Choroid plexus epithelial cell (primary cell): Measurements from ENCODE around the gene GRIA4.

ENCODE experiments used
- DNase-seq: peaks from one replicate; pipeline ENCODE4 v3.0.0-alpha.2; 2010; ENCODE audit warnings: low read depth
- H3K4me3 ChIP-seq: 2 replicates; pipeline ENCODE4 v1.5.1; 2011; ENCODE audit warnings: low read depth, mild to moderate bottlenecking, control low read depth, low read length, moderate library complexity
- TF ChIP-seq, protein P1 (sequence below): conservative IDR thresholded peaks from 2 replicates; pipeline ENCODE4 v1.5.1; 2011; ENCODE audit warnings: low read depth, mild to moderate bottlenecking, control low read depth, inconsistent platforms, low read length, moderate library complexity

The GRIA4 gene

DNA sequence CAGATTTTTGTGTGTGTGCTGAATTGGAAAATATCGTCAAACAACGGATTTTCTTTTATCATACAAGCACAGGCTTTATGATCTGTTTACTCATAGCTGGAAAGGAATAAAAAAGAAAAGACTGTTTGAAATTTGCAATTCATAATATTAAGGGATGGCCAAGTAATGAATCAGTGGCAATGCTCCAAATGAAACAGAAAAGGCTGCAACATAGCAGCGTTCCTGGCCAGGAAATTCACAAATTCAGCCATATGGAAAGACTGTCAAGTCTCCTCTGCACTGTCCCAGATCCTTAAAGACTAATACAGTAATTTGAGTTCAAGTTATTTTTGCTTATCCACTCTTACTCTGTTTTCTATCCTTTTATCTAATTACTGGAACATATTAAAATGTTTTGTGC is 313.9 kb downstream of the GRIA4 start:
- H3K4me3 ChIP-seq = no peak overlapping the region
- TF ChIP-seq, protein P1, sequence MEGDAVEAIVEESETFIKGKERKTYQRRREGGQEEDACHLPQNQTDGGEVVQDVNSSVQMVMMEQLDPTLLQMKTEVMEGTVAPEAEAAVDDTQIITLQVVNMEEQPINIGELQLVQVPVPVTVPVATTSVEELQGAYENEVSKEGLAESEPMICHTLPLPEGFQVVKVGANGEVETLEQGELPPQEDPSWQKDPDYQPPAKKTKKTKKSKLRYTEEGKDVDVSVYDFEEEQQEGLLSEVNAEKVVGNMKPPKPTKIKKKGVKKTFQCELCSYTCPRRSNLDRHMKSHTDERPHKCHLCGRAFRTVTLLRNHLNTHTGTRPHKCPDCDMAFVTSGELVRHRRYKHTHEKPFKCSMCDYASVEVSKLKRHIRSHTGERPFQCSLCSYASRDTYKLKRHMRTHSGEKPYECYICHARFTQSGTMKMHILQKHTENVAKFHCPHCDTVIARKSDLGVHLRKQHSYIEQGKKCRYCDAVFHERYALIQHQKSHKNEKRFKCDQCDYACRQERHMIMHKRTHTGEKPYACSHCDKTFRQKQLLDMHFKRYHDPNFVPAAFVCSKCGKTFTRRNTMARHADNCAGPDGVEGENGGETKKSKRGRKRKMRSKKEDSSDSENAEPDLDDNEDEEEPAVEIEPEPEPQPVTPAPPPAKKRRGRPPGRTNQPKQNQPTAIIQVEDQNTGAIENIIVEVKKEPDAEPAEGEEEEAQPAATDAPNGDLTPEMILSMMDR = no peak
- peak; percentile 70 for DNase-seq

DNA sequence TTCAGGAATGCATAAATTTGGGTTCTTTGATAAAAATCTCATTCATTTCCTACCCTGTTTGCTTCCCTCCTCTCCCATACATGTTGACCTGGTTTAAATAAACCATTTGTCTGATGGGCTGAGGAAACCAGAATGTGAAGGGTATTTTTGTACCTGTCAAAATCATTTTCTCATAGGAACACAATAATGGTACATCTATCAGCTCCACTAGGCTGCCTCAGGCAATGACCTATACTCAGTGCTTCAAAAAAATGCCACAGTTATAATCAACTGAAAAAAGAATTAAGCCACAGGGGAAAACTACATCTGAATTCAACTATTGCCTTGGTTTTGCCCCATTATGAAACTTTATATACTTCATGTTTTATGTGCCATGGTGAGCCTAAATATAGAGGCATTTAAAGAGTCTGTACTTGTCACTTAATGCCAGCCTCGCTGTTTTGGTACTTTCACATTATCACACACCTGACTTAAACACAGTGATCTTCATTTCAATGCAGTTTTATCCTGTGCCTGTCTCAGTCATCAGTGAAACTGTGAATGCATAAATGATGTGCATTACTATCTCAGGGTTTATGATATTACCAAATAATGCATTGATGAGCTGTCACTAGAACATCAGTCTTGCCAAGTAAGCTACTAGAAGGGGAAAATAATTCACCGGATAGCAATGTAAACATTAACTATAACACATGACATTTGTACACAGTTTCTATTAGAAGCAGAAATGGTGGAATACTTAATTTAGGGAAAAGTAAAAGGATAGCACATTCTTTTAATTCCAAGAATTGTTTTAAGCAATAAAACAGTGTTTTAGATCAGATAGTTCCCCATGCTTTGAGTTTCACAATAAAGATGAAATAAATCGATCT is 319.4 kb downstream of the GRIA4 start:
- TF ChIP-seq, protein P1 = no peak
- DNase-seq = no peak
- H3K4me3 ChIP-seq = no peak overlapping the region

DNA sequence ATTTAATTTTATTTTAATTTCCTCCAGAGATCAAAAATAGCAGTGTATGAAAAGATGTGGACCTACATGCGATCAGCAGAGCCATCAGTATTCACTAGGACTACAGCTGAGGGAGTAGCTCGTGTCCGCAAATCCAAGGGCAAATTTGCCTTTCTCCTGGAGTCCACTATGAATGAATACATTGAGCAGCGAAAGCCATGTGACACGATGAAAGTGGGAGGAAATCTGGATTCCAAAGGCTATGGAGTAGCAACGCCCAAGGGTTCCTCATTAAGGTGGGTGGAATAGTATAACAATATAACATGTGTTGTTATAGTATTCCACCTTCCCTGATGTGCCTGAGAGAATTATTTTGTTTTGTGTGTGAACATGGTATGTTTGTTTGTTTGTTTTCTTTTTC is 323.8 kb downstream of the GRIA4 start:
- TF ChIP-seq, protein P1 = no peak
- H3K4me3 ChIP-seq = no peak overlapping the region
- no peak for DNase-seq

DNA sequence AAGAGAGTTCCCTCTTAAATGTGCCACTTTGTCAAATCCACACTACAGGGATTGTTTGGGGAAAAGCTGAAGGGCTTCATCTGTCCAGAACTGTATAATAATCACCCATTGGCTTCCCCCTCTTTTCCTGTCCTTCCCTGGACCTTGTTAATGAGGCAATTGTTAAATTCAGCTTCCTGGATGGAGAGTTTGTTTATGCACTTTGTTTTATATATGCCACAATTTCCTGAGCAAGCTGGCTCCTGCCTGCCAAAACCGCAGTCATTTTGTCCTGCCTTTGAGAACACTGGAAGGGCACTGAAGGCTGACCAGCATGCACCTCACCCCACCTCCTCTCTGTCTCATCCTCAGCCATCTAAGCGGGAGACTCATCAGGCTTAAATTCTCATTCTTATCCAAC is 325.9 kb downstream of the GRIA4 start:
- TF ChIP-seq, protein P1 = no peak
- DNase-seq = no peak
- H3K4me3 ChIP-seq = no peak overlapping the region

DNA sequence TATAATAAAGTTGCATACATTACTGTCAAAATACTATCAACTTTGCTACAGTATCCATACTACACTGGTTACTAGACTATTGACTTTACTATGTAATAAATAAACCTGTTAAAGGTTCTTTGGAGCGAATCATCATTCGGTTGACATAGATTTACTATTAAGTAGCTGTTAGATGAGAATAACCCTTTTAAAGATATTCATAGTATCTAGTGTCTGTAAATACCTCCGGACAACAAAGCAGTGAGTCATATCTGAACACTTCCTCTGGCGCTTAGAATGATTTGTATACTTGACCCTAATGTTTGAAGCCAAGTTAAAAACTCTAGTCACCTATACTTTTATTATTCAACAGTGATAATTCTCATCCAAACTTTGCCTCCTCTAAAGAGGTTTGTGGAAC is 327.5 kb downstream of the GRIA4 start:
- no peak overlapping the region for H3K4me3 ChIP-seq
- TF ChIP-seq, protein P1 = no peak
- DNase-seq = peak; percentile 79

DNA sequence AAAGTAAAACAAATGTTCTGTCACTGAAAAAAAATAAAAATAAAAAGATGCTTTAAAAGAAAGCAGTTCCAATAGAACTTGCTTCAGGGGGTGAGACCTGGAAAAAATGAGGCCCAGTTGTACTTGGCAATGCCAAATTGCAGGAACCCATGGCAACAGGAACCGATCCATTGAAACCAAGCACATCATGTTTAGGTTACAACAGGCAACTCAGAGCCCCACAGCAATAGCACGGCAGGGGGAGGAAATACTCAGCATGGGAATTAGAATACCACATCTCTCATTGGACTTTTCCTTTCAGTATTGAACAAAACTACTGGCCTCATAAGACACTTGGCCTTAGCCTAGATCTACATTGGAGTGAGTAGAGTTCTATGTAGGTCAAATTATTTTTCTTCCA is 327.9 kb downstream of the GRIA4 start:
- TF ChIP-seq, protein P1 = no peak
- DNase-seq = peak; percentile 79

DNA sequence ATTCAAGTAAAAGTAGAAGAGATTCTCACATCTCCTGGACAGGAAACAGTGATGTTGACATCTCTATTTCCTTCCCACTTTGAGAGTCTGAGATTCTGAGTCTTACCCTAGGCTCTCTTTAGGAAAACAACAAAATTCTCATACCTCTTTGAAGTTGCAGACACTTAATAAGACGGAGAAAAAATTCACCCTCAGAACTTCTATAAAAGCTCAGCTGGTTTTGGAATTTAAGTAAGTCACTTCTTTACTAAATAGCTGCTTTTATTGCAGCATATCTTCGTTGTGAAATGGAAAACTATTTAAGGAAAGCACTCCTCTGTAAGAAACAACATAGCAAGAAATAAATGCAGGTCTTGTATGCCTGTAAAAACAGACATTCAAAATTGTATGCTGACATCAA is 333.0 kb downstream of the GRIA4 start:
- TF ChIP-seq, protein P1 = no peak
- peak; percentile 66 for DNase-seq
- H3K4me3 ChIP-seq = no peak overlapping the region

More for the DNA sequence above, 327.9 kb downstream of the GRIA4 start:
- no peak overlapping the region for H3K4me3 ChIP-seq
